ENCODE data around the gene RHBDL2. TPM values are rescaled to one million over a fixed set of nuclear protein-coding genes. Genes with fewer than 3 reads are reported as not detected.
A peak's percentile ranks its signal among the peaks of the same experiment; 100 is the strongest.
"Not testable (repeated sequence)": the region's sequence is repeated elsewhere in the genome, so short reads cannot be mapped to it uniquely, and the experiment has no call there.

The RHBDL2 gene
- total RNA-seq, 4 donors from 2014 or later: not detected

- TF ChIP-seq, protein P1, sequence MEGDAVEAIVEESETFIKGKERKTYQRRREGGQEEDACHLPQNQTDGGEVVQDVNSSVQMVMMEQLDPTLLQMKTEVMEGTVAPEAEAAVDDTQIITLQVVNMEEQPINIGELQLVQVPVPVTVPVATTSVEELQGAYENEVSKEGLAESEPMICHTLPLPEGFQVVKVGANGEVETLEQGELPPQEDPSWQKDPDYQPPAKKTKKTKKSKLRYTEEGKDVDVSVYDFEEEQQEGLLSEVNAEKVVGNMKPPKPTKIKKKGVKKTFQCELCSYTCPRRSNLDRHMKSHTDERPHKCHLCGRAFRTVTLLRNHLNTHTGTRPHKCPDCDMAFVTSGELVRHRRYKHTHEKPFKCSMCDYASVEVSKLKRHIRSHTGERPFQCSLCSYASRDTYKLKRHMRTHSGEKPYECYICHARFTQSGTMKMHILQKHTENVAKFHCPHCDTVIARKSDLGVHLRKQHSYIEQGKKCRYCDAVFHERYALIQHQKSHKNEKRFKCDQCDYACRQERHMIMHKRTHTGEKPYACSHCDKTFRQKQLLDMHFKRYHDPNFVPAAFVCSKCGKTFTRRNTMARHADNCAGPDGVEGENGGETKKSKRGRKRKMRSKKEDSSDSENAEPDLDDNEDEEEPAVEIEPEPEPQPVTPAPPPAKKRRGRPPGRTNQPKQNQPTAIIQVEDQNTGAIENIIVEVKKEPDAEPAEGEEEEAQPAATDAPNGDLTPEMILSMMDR (IDR thresholded peaks at IDR 0.05 in 4 of 5, conservative IDR thresholded peaks at IDR 0.05 in 1 of 5): no peak
- TF ChIP-seq POLR2A (IDR thresholded peaks at IDR 0.05): no peak
- peaks cover 0 to 3% (median 0%) of the 10 kb centered on the region in 3 donors for H3K9me3 ChIP-seq
- no peaks in the 10 kb centered on the region for H3K36me3 ChIP-seq
- intact Hi-C loops (cut with DNase I; ENCODE audit: low total_unique reads) (no loop called here), in situ Hi-C loops (cut with MboI; ENCODE audit: low sequenced_read_pairs in 4 of 4) (no loop called here)
- ATAC-seq (peak; percentile 54 to 60), DNase-seq (peak; percentile 5 to 20)
- no peaks in the 10 kb centered on the region for H3K27me3 ChIP-seq
- H3K27ac ChIP-seq: no peak overlapping the region
- H3K4me3 ChIP-seq: no peak overlapping the region
- H3K4me1 ChIP-seq: peaks cover 0 to 5% of the 10 kb centered on the region in 2 donors
These were observed 32.2 kb upstream of the RHBDL2 start for GRCh38 chr1:38973659-38974437.

- H3K4me3 ChIP-seq; H3K4me1 ChIP-seq; in situ Hi-C loops (cut with MboI; ENCODE audit: low sequenced_read_pairs in 4 of 4); H3K36me3 ChIP-seq; intact Hi-C loops (cut with DNase I; ENCODE audit: low total_unique reads); DNase-seq; H3K9me3 ChIP-seq; H3K27ac ChIP-seq; H3K27me3 ChIP-seq; ATAC-seq: not testable (repeated sequence)
These were observed 31.5 kb upstream of the RHBDL2 start for GRCh38 chr1:38973145-38973544.

- Histone ChIP-seq H3K9me3 (no peaks in the 10 kb centered on the region), H3K4me3 (no peak overlapping the region), H3K36me3 (no peaks in the 10 kb centered on the region), H3K27me3 (no peaks in the 10 kb centered on the region), H3K4me1 (no peaks in the 10 kb centered on the region), H3K27ac (no peak overlapping the region)
- in situ Hi-C loops (cut with MboI; ENCODE audit: low sequenced_read_pairs in 4 of 4): no loop called here
- TF ChIP-seq POLR2A (IDR thresholded peaks at IDR 0.05): no peak
- TF ChIP-seq, protein P1 (IDR thresholded peaks at IDR 0.05 in 4 of 5, conservative IDR thresholded peaks at IDR 0.05 in 1 of 5): no peak
- intact Hi-C loops (cut with DNase I; ENCODE audit: low total_unique reads): no loop called here
- ATAC-seq (no peak), DNase-seq (no peak)
These were observed 22.5 kb upstream of the RHBDL2 start for GRCh38 chr1:38964140-38964548.

GRCh38 chr1:38962560-38962959, 20.9 kb upstream of the RHBDL2 start:
- ATAC-seq (no peak), DNase-seq (no peak)
- intact Hi-C loops (cut with DNase I; ENCODE audit: low total_unique reads) (no loop called here), in situ Hi-C loops (cut with MboI; ENCODE audit: low sequenced_read_pairs in 4 of 4) (no loop called here)
- Histone ChIP-seq H3K9me3 (no peaks in the 10 kb centered on the region), H3K27ac (no peak overlapping the region), H3K27me3 (no peaks in the 10 kb centered on the region), H3K4me3 (no peak overlapping the region), H3K4me1 (no peaks in the 10 kb centered on the region), H3K36me3 (no peaks in the 10 kb centered on the region)
- TF ChIP-seq POLR2A (IDR thresholded peaks at IDR 0.05): no peak
- TF ChIP-seq, protein P1 (IDR thresholded peaks at IDR 0.05 in 4 of 5, conservative IDR thresholded peaks at IDR 0.05 in 1 of 5): no peak

- in situ Hi-C loops (cut with MboI; ENCODE audit: low sequenced_read_pairs in 4 of 4) (no loop called here), intact Hi-C loops (cut with DNase I; ENCODE audit: low total_unique reads) (no loop called here)
- no peaks in the 10 kb centered on the region for H3K9me3 ChIP-seq
- no peak for TF ChIP-seq POLR2A (IDR thresholded peaks at IDR 0.05)
- TF ChIP-seq, protein P1 (IDR thresholded peaks at IDR 0.05 in 4 of 5, conservative IDR thresholded peaks at IDR 0.05 in 1 of 5): no peak
- no peak for DNase-seq
- H3K4me1 ChIP-seq: no peaks in the 10 kb centered on the region
- ATAC-seq: peak in 1 of 2 donors; percentile 39
- H3K27ac ChIP-seq: no peak overlapping the region
- H3K36me3 ChIP-seq: no peaks in the 10 kb centered on the region
- H3K27me3 ChIP-seq: no peaks in the 10 kb centered on the region
- H3K4me3 ChIP-seq: no peak overlapping the region
These were observed 20.5 kb upstream of the RHBDL2 start for GRCh38 chr1:38962113-38962512.

All from gastrocnemius medialis (tissue), 4 donors.